ENCODE data around the gene FCRLA.

DNA sequence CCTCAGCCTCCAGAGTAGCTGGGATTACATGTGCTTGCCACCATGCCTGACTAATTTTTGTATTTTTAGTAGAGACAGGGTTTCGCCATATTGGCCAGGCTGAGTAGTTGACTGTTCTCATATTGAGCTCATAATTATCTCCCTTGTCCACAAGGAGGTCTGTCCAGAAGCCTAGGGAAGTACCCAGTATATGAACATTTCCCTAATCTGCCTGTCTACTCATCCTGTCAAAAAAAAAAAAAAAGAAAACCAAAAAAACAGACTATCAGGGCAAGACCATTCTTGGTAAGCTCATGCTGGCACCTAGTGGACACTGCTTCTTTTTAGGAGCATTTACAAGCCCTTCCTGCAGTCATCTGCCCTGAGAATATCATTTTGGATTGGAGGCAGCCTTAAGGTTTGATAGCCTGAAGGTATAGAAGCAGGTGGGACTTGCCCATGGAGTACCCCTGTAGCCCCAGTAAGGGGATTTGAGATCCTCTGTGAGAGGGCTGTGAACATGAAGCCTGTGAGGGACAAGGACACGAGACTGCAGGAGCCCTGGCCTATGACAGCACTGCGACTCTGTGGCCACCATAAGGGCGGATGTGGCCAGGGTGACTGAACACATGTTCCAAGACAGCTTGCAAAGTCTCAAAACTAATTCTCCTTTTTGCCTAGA is 31.7 kb downstream of the FCRLA start:
- no peak for TF ChIP-seq EZH2phosphoT487 (IDR thresholded peaks at IDR 0.05; ENCODE audit: insufficient read depth, low read depth)
- no peak for TF ChIP-seq EZH2 (IDR thresholded peaks at IDR 0.05; ENCODE audit: insufficient read depth, poor library complexity, severe bottlenecking)

Data from GM23248 (cell line).